HEK293T (cell line): ENCODE results near the gene BRIP1.

ENCODE experiments used
- CTCF ChIA-PET: fragments of 350-600 bp; formaldehyde crosslinking; extraction: SDS; loops from one replicate; lab custom pipeline; 2021; ENCODE audit warnings: antibody characterized with exemption, inconsistent platforms; lab: Yijun Ruan, JAX
- POLR2A ChIA-PET: fragments of 350-600 bp; formaldehyde crosslinking; extraction: SDS; loops from one replicate; lab custom pipeline; 2020; ENCODE audit warnings: antibody characterized with exemption, inconsistent platforms; lab: Yijun Ruan, JAX
- DNase-seq: peaks from one replicate; pipeline ENCODE4 v3.0.0; 2012; ENCODE audit warnings: mixed read lengths; ENCODE audit errors: extremely low spot score
- ARNT ChIP-seq: fragments of 450-650 bp; IDR thresholded peaks from 2 replicates; pipeline ENCODE4 v1.6.1; 2017; ENCODE audit warnings: mild to moderate bottlenecking
- BHLHE40 ChIP-seq: fragments of 450-650 bp; IDR thresholded peaks from 2 replicates; pipeline ENCODE4 v1.6.1; 2016; ENCODE audit warnings: mild to moderate bottlenecking, moderate library complexity, borderline replicate concordance
- CTBP1 ChIP-seq: fragments of 450-650 bp; IDR thresholded peaks from 2 replicates; pipeline ENCODE4 v1.6.1; 2016; ENCODE audit warnings: borderline replicate concordance
- ELF4 ChIP-seq: fragments of 450-650 bp; IDR thresholded peaks from 2 replicates; pipeline ENCODE4 v1.6.1; 2017; ENCODE audit warnings: antibody characterized with exemption
- FOXA1 ChIP-seq: fragments of 450-650 bp; IDR thresholded peaks from 2 replicates; pipeline ENCODE4 v1.6.1; 2016; ENCODE audit warnings: mild to moderate bottlenecking
- FOXK2 ChIP-seq: fragments of 450-650 bp; IDR thresholded peaks from 2 replicates; pipeline ENCODE4 v1.6.1; 2016; ENCODE audit warnings: mild to moderate bottlenecking
- FOXM1 ChIP-seq: fragments of 450-650 bp; IDR thresholded peaks from 2 replicates; pipeline ENCODE4 v1.6.1; 2017; ENCODE audit warnings: mild to moderate bottlenecking, borderline replicate concordance
- HDGF ChIP-seq: fragments of 450-650 bp; IDR thresholded peaks from 2 replicates; pipeline ENCODE4 v1.6.1; 2017; ENCODE audit warnings: antibody characterized with exemption, borderline replicate concordance
- L3MBTL2 ChIP-seq: fragments of 450-650 bp; conservative IDR thresholded peaks from 2 replicates; pipeline ENCODE4 v1.6.1; 2016; ENCODE audit warnings: mild to moderate bottlenecking
- LEF1 ChIP-seq: fragments of 450-650 bp; IDR thresholded peaks from 2 replicates; pipeline ENCODE4 v1.6.1; 2017; ENCODE audit warnings: mild to moderate bottlenecking, borderline replicate concordance
- NFRKB ChIP-seq: fragments of 450-650 bp; IDR thresholded peaks from 2 replicates; pipeline ENCODE4 v1.6.1; 2016; ENCODE audit warnings: mild to moderate bottlenecking, moderate library complexity
- PKNOX1 ChIP-seq: fragments of 450-650 bp; IDR thresholded peaks from 2 replicates; pipeline ENCODE4 v1.6.1; 2016
- SP1 ChIP-seq: fragments of 450-650 bp; IDR thresholded peaks from 2 replicates; pipeline ENCODE4 v1.6.1; 2017
- SUZ12 ChIP-seq: fragments of 450-650 bp; IDR thresholded peaks from 2 replicates; pipeline ENCODE4 v1.6.1; 2016; ENCODE audit warnings: mild to moderate bottlenecking
- TARDBP ChIP-seq: fragments of 450-650 bp; IDR thresholded peaks from 2 replicates; pipeline ENCODE4 v1.6.1; 2016
- ZNF384 ChIP-seq: fragments of 450-650 bp; IDR thresholded peaks from 2 replicates; pipeline ENCODE4 v1.6.1; 2016

The BRIP1 gene

GRCh38 chr17:61808442-61808841 lies 54.9 kb downstream of the BRIP1 start:
- ChIA-PET CTCF (no interaction called here), POLR2A (no interaction called here)
- TF ChIP-seq L3MBTL2 (no peak), LEF1 (no peak), SUZ12 (no peak), CTBP1 (no peak), TARDBP (no peak), NFRKB (no peak), SP1 (no peak), HDGF (no peak), PKNOX1 (no peak), FOXM1 (no peak), FOXK2 (no peak), FOXA1 (no peak), ELF4 (no peak), ZNF384 (no peak), ARNT (no peak), BHLHE40 (no peak)
- DNase-seq = no peak

- no peak for TF ChIP-seq L3MBTL2
- no peak for TF ChIP-seq PKNOX1
- no peak for TF ChIP-seq ZNF384
- TF ChIP-seq FOXM1 = no peak
- TF ChIP-seq SP1 = no peak
- no peak for TF ChIP-seq ARNT
- no peak for TF ChIP-seq FOXA1
- no peak for TF ChIP-seq ELF4
- ChIA-PET CTCF (no interaction called here), POLR2A (no interaction called here)
- DNase-seq = no peak
These were observed 56.4 kb downstream of the BRIP1 start for GRCh38 chr17:61806936-61807335.

GRCh38 chr17:61806081-61806828 lies 57.1 kb downstream of the BRIP1 start:
- ChIA-PET CTCF (no interaction called here), POLR2A (no interaction called here)
- TF ChIP-seq HDGF = no peak
- DNase-seq = no peak

DNA sequence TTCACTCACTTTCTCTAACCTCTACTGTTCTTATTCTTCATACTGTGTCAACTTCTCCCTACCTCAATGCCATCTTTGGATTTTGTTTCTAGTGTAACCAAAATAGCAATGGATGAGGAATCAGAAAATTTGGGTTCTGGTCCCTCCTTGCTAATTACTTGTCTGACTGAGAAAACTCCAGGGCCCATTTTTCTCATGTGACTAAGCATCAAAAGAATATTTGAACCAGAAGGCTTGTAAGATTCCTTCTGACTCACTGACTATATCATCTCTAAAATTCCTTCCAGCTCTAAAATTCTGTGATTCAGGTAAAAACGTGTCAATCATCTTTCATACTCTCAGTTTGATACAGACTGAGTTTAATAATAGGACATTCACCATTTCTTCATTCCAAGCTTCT lies 57.9 kb downstream of the BRIP1 start:
- TF ChIP-seq ELF4 (no peak), PKNOX1 (no peak), ARNT (no peak), NFRKB (no peak), TARDBP (no peak), ZNF384 (no peak), HDGF (no peak), CTBP1 (no peak), BHLHE40 (no peak), LEF1 (no peak), FOXM1 (no peak), FOXA1 (no peak), L3MBTL2 (no peak), FOXK2 (no peak), SP1 (no peak), SUZ12 (no peak)
- no peak for DNase-seq
- POLR2A ChIA-PET = no interaction called here
- CTCF ChIA-PET = no interaction called here

DNA sequence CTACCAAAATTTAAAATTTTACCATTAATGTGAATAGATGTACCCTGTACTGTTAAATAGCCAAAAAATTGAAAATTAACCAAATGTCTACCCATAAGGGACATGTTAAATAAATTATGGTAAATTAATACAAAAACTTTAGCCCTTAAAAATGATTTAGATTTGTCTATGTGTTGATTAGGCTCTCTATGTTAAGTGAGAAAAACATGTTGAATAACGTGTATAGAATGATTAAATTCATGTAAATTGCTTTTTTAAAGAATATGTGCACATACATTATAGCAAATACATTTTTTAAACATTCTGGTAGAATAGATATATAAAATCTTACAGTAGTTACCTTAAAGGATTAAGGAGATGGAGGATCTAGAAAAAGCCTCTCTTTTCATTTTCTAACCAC lies 59.5 kb downstream of the BRIP1 start:
- no peak for DNase-seq
- no peak for TF ChIP-seq ELF4
- no peak for TF ChIP-seq PKNOX1
- no peak for TF ChIP-seq ARNT
- no peak for TF ChIP-seq FOXA1
- TF ChIP-seq NFRKB = no peak
- no peak for TF ChIP-seq BHLHE40
- no peak for TF ChIP-seq ZNF384
- no peak for TF ChIP-seq TARDBP
- no peak for TF ChIP-seq FOXK2
- TF ChIP-seq CTBP1 = no peak
- POLR2A ChIA-PET = no interaction called here
- CTCF ChIA-PET = no interaction called here

DNA sequence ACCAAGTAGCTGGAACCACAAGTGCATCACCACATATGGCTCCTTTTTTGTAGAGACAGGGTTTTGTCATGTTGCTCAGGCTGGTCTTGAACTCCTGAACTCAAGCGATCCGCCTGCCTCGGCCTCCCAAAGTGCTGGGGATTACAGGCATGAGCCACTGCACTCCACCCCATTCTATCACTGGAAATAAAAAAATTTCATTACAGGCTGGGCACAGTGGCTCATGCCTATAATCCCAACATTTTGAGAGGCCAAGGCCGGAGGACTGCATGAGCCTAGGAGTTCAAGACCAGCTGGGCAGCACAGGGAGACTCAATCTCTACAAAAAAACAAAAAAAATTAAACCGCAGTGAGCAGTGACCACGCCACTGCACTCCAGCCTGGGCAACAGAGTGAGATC lies 60.1 kb downstream of the BRIP1 start:
- DNase-seq = no peak
- CTCF ChIA-PET = no interaction called here
- TF ChIP-seq FOXK2 (no peak), ARNT (no peak), ELF4 (no peak), HDGF (no peak), PKNOX1 (no peak), SUZ12 (no peak), LEF1 (no peak), FOXA1 (no peak), CTBP1 (no peak), BHLHE40 (no peak), TARDBP (no peak), ZNF384 (no peak), NFRKB (no peak), L3MBTL2 (no peak), SP1 (no peak), FOXM1 (no peak)
- POLR2A ChIA-PET = no interaction called here
